Ovary (tissue), 9 donors: ENCODE results near the gene TC2N. TPM values are rescaled to one million over a fixed set of nuclear protein-coding genes. Genes with fewer than 3 reads are reported as not detected.

Source experiments
- DNase-seq, 5 donors: peaks; one replicate each; pipeline ENCODE4 v3.0.0-alpha.2; 2019 to 2020
- H3K27ac ChIP-seq, 2 donors: fragments of 200-600 bp; one replicate each; pipeline versions ENCODE4 v1.5.1 to v1.8.0; 2019 to 2022
- H3K27me3 ChIP-seq: fragments of 200-600 bp; one replicate; pipeline ENCODE4 v1.8.0; 2022
- H3K36me3 ChIP-seq: fragments of 200-600 bp; sonication (generic); one replicate; pipeline ENCODE4 v1.5.1; 2019
- H3K4me1 ChIP-seq: one replicate; pipeline ENCODE4 v1.8.1; 2013; ENCODE audit warnings: mild to moderate bottlenecking, moderate library complexity; ENCODE audit not compliant: insufficient read depth
- H3K4me3 ChIP-seq: fragments of 200-600 bp; sonication (generic); one replicate; pipeline ENCODE4 v1.5.1; 2017
- H3K9me3 ChIP-seq, 2 donors: fragments of 200-600 bp in 1 of 2; sonication (generic) in 1 of 2; one replicate each; pipeline versions ENCODE4 v1.5.1 to v1.8.1; 2013 to 2019; ENCODE audit warnings: mild to moderate bottlenecking in 1 of 2, moderate library complexity in 1 of 2
- EP300 ChIP-seq: sonication (generic); formaldehyde crosslinking; IDR thresholded peaks from one replicate; pipeline ENCODE4 v1.6.1; 2017; ENCODE audit warnings: antibody characterized with exemption
- POLR2A ChIP-seq: fragments of 450-650 bp; IDR thresholded peaks from one replicate; pipeline ENCODE4 v1.6.1; 2017; ENCODE audit warnings: antibody characterized with exemption, mild to moderate bottlenecking, moderate library complexity
- WGBS, 3 donors: extraction: QIAGEN DNeasy Blood & Tissue Kit in 1 of 3; methylation state at CpG; one replicate each; pipeline versions ENCODE4 v1.1.5 to v1.1.7; 2013 to 2017; 5-methylcytosine and 5-hydroxymethylcytosine counted together
- intact Hi-C, 4 donors: fragments of 100-400 bp; cut with DNase I; formaldehyde crosslinking; loops; one replicate each; pipeline versions ENCODE4 v1.11.0 to v1.15.1; 2022 to 2023
- polyA plus RNA-seq, 2 donors: library from polyadenylated mRNA; stranded (reverse); fragments of 200-250 nt in 1 of 2; fragments of 350-450 nt in 1 of 2; fragmentation: Illumina TruSeq in 1 of 2; extraction: RNeasy Lipid Tissue Mini Kit (QIAGEN cat#74804) in 1 of 2; gene quantifications; one replicate each; pipeline ENCODE4 v1.2.3, GENCODE V29; 2013 to 2014
- total RNA-seq, 7 donors: library from RNA; depleted of rRNA in 2 of 7; stranded (reverse); fragments of >200 nt in 2 of 7; fragmentation: NEBNext Ultra II Directional in 3 of 7; extraction: Animal tissue kit (Norgen Biotek cat#: 25700) in 3 of 7; gene quantifications; one replicate each; pipeline versions ENCODE4 v1.1.0 to v1.2.4, GENCODE V29; 2016 to 2023
- TF ChIP-seq, protein P1 (sequence below), 3 donors: fragments of 450-650 bp in 2 of 3; fragments of 200-600 bp in 1 of 3; IDR thresholded peaks; one replicate each; pipeline versions ENCODE4 v1.5.1 to v1.8.0; 2016 to 2022; ENCODE audit warnings: antibody characterized with exemption in 3 of 3, mild to moderate bottlenecking in 1 of 3
- donor health status: DM: no; HTN: no; CAD: no; lungs with moderate emphysema.
- donor health status: DM: no; HTN: no; CAD: no.
- donor health status: Bipolar disorder and iron deficiency.
- donor health status: DM: yes; HTN: yes; CAD: no.
- donor health status: DM: no; HTN: no; CAD: no.
- donor health status: DM: yes; HTN: yes; CAD: no.

Gene TC2N
- total and polyA plus RNA-seq, 9 donors = 2.2 to 81.7 (median 12.4) TPM

- no peak for DNase-seq
- Histone ChIP-seq H3K27ac (no peak overlapping the region), H3K4me1 (peaks cover 2% of the 10 kb centered on the region), H3K36me3 (no peaks in the 10 kb centered on the region), H3K27me3 (no peaks in the 10 kb centered on the region), H3K9me3 (no peaks in the 10 kb centered on the region), H3K4me3 (no peak overlapping the region)
- no peak for TF ChIP-seq POLR2A
- no peak for TF ChIP-seq EP300
- TF ChIP-seq, protein P1, sequence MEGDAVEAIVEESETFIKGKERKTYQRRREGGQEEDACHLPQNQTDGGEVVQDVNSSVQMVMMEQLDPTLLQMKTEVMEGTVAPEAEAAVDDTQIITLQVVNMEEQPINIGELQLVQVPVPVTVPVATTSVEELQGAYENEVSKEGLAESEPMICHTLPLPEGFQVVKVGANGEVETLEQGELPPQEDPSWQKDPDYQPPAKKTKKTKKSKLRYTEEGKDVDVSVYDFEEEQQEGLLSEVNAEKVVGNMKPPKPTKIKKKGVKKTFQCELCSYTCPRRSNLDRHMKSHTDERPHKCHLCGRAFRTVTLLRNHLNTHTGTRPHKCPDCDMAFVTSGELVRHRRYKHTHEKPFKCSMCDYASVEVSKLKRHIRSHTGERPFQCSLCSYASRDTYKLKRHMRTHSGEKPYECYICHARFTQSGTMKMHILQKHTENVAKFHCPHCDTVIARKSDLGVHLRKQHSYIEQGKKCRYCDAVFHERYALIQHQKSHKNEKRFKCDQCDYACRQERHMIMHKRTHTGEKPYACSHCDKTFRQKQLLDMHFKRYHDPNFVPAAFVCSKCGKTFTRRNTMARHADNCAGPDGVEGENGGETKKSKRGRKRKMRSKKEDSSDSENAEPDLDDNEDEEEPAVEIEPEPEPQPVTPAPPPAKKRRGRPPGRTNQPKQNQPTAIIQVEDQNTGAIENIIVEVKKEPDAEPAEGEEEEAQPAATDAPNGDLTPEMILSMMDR (IDR thresholded peaks at IDR 0.05) = no peak
- intact Hi-C loops = no loop called here
- 49 to 63% (median 49%) methylated on average over 3 of the region's 3 CpGs for WGBS, 3 donors
These were observed 36.6 kb downstream of the TC2N start for GRCh38 chr14:91830777-91831176.

DNA sequence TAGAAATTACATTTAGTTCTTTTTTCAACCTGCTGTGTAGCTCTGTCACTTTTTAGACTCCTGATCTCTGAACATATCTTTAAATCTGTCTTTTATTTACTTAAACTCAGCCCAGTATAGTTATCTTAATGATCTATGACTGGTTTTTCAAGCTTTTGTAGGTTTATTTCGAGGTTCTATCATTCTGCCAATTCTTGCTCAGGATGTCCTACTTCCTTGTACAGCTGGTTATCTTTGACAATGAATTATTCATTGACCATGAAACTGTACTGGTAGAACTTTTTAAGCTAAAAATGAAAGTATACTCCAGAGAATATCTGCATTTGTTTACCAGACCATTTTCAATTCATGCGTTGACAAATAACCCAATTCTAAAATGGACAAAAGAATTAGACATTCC is 37.8 kb downstream of the TC2N start:
- Histone ChIP-seq H3K27ac (no peak overlapping the region), H3K27me3 (no peaks in the 10 kb centered on the region), H3K4me3 (no peak overlapping the region), H3K36me3 (no peaks in the 10 kb centered on the region), H3K4me1 (no peaks in the 10 kb centered on the region), H3K9me3 (no peaks in the 10 kb centered on the region)
- DNase-seq = no peak
- 59 to 80% (median 75%) methylated on average over 2 of the region's 2 CpGs for WGBS, 3 donors
- intact Hi-C loops = no loop called here
- TF ChIP-seq, protein P1 (IDR thresholded peaks at IDR 0.05) = no peak
- TF ChIP-seq EP300 (no peak), POLR2A (no peak)

DNA sequence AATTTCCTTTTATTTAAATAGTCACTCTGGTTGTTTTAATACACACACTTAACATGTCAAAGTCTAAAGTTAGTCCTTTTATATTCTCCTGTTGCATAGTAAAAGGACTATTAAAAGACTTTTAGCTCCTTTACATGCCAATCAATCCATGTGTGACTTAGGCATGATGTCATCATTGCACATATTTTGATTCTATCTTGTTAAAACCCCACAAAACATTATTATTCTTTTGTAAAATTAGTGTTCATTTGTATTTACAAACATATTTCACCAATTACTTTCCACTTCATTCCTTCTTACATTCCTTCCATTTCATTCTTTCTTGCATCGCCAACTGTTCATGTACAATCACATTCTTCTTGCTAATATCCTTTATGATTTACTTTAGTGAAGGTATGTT is 39.6 kb downstream of the TC2N start:
- Histone ChIP-seq H3K4me1 (no peaks in the 10 kb centered on the region), H3K27ac (no peak overlapping the region), H3K27me3 (no peaks in the 10 kb centered on the region), H3K9me3 (no peaks in the 10 kb centered on the region), H3K4me3 (no peak overlapping the region), H3K36me3 (no peaks in the 10 kb centered on the region)
- DNase-seq = no peak
- WGBS, 3 donors = 95 to 98% (median 98%) methylated on average over 1 of the region's 1 CpG
- TF ChIP-seq, protein P1 (IDR thresholded peaks at IDR 0.05) = no peak
- TF ChIP-seq EP300 (no peak), POLR2A (no peak)
- intact Hi-C loops = no loop called here

- TF ChIP-seq EP300 = no peak
- TF ChIP-seq POLR2A = no peak
- TF ChIP-seq, protein P1 (IDR thresholded peaks at IDR 0.05) = no peak
- no peak overlapping the region for H3K27ac ChIP-seq
- H3K9me3 ChIP-seq = peaks cover 0 to 3% of the 10 kb centered on the region in 2 donors
- H3K4me1 ChIP-seq = no peaks in the 10 kb centered on the region
- H3K36me3 ChIP-seq = no peaks in the 10 kb centered on the region
- WGBS, 3 donors = 90 to 95% (median 90%) methylated on average over 3 of the region's 3 CpGs
- intact Hi-C loops = no loop called here
- DNase-seq = no peak
- no peak overlapping the region for H3K4me3 ChIP-seq
- H3K27me3 ChIP-seq = no peaks in the 10 kb centered on the region
These were observed 49.6 kb downstream of the TC2N start for GRCh38 chr14:91817566-91818325.
